HG03342 (cell line): Measurements from ENCODE around the gene C1GALT1.

Experiments used
- ATAC-seq: cut with Tn5 transposase; IDR thresholded peaks from one replicate; pipeline ENCODE4 v1.9.1; 2021; ENCODE audit warnings: mild to moderate bottlenecking, moderate library complexity; ENCODE audit not compliant: unreplicated experiment

The C1GALT1 gene

DNA sequence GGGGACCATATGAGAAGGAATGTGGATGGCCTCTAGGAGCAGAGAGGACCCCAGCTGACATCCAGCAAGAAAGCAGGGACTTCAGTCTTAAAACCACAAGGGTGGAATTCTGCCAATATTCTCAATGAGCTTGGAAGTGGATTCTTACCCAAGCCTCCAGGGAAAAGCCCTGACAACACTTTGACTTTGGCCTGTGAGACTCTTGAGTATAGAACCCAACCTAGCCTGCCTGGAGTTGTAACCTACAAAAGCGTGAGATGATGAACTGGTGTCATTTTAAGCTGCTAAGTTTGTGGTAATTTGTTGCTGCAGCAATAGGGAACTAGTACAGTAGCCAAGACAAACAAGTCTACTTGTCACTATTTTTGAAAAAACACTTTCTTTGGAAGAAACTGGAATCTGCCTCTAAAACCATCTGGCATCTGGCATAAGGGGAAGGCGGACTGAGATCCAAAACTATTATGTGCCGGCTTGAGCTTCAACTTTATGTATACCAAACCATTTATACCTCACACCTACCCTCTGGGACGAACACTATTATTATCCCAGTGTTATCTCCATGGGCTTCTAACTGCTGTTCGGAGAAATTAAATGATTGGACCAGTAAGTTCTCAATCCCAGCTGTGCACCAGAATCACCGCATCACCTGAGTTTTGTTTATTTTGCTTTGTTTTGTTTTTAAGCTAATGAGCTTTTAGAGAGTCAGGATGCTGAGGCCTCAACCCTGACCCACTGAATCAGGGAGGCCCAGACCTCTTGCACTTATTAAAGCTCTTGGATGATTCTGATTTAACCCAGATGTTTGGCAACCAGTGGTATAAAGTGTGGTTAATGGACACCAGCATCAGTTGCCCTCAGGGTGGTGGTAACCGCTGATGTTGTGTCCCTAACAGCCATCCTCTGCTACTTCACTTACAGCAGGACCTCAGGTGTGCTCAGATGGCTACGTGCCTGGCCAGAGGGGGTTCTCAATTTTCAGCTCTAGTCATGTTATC is 83.0 kb downstream of the C1GALT1 start:
- no peak for ATAC-seq

DNA sequence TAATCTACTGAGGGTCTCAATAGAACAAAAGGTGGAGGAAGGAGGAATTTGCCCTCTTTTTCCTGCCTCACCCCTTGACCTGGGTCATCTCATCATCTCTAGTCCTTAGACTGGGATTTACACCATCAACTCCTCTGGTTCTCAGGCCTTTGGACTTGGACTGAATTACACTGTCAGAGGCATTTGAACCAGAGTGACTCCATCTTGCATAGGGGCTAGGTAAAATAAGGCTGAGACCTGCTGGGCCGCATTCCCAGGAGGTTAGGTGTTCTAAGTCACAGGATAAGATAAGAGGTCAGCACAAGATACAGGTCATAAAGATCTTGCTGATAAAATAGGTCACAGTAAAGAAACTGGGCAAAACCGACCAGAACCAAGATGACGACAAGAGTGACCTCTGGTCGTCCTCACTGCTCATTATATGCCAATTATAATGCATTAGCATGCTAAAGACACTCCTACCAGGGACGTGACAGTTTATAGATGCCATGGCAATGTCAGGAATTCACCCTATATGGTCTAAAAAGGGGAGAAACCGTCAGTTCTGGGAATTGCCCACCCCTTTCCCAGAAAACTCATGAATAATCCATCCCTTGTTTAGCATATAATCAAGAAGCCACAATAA is 84.0 kb downstream of the C1GALT1 start:
- no peak for ATAC-seq

DNA sequence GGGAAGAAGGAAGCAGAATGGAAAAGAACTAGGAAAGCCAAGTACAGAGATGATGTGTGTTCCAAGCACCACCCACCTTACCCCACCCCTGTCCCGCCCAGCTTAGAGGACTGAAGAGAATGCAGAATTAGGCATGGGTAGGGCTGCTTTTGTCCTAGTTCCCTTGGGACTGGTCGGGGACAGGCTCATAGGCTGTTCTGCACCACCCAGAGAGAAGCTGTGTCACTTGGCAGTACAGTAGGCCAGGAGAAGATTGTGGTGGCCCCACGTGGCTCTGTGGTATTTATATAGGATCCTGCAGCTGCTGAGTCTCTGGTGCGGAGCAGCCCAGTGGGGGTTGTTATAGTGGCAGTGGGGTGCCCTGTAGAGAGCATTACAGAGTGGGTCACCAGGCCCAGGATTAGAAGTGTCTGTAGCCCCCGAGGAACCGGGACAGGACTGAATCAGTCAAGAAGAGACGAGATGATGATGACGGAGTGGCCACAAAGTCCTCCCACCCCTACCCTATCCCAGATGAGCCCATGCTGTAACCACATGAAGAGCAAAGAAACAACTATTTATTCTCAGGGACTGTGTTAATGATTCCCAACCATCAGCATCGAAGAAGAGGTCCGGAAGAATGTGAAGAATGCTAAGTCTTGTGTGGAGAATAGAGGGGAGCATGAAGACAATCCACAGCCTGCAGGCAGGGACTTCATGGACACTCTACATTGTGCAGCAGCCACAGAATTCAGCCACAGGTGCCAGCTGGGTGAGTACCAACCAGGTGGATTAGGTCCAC is 88.9 kb downstream of the C1GALT1 start:
- no peak for ATAC-seq

DNA sequence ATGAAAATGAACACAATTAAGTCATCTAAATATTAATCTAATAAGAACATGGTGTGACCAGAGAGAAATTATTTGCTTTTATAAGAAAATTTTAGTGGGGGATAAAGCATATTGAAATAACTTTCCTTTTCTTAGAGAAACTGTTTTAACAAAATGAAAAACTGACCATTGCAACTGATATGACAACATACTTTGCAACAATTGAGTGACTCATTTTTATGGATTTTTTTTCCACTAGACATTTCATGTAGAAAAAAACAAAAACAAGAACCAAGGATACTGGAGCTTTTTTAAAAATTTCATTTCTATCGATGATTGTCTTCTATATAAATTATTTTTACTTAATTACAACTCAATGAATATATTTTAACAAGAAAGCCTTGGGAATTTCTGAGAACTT is 90.0 kb downstream of the C1GALT1 start:
- no peak for ATAC-seq

DNA sequence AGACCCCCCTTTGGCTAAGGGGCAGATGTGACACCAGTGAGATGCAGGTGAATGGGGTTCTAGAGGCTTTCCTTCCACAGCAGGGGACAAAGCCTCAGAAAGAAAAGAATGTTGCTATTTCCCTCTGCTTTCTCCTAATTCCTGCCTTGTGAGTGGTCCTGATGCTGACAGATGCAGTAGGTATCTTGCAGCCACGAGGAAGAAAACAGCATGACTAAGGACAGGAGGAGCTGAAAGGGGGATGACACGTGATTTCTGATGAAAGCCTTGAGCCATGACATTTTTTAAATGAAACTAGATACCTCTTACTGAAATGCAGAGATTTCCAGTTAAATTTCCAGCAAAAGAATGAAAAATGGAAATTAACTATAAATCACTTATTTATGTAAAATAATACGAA is 92.4 kb downstream of the C1GALT1 start:
- no peak for ATAC-seq

DNA sequence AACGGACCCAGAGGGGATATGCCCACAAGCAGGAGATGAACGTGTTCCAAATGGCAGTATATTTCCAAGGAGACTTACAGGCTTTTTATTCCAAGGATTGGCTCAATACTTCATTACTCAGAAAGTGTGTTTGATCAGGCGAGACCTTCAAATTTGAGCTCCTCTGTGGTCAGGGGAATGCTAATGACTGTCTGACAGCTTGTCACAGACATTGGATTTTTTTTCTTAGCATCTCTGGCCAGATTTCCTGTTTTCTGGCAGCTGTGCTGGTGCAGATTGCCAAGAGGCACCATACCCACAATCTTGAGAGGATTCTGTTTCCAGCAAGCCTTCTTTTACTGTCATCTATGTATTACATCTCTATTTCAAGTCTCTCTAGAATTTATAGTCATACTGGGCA is 93.8 kb downstream of the C1GALT1 start:
- no peak for ATAC-seq

DNA sequence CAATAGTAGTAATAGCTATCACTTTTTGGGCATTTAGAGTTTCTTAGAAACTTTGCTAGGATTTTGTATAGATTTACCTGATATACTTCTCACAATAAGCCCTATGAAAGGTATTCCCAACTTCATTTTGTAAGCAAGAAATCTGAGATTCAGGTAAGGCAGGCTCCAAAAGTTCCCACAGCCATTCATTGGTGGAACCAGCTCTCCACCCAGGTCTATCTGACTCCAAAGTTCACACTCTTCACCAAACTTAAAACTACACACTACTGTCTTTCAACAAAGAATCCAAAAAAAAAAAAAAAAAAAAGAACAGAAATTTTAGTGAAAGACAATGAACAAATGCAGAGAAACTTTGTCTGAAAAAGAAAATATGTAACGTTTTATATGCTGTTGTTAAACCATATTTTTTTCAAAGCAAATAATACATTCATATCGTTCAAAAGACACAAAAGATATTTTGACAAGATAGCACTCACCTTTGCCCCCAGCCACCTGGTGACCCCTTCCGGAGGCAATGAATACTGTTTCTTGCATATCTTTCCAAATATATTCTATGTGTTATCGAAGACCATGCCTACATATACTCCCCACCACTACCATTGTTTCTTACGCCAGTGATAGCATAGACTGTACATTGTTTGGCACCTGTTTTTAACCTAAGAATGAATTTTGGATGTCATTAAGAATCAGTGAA is 108.2 kb downstream of the C1GALT1 start:
- ATAC-seq: no peak

DNA sequence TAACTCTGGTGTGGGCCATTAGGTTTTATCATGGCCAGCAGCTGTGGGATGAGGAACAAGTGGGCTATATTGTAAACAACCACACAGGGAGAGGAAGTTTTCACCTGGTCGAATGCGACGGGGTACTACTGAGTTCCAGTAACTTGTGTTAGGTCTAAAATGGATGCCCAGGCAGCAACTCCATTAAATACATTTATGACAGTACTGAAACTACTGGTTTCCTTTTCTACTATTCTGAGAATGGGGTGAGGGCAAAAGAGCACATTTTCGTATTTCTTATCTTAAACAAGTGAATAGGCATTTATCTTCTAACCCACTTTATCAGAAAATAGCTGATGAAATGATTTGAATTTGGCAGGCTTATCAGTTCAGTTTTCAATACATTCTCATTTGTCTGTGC is 109.7 kb downstream of the C1GALT1 start:
- no peak for ATAC-seq

DNA sequence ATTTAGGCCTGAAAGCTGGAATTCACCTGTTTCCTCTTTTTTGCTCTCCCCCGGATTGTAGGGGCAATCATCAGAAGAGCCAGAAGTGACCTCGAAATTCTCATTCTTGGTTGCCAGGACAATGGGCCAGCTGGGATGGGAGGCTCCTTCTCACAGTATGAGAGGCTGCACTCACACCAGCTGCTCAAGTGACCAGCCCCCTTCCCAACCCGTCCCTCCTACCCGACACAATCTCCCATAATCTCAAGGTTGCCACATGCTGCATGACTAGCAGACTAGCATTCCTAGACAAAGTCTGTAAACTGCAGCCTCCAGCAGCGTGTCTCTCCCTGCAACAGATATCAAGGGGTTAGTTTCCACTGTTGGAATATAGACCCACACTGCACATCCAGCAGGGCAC is 110.3 kb downstream of the C1GALT1 start:
- ATAC-seq: no peak

DNA sequence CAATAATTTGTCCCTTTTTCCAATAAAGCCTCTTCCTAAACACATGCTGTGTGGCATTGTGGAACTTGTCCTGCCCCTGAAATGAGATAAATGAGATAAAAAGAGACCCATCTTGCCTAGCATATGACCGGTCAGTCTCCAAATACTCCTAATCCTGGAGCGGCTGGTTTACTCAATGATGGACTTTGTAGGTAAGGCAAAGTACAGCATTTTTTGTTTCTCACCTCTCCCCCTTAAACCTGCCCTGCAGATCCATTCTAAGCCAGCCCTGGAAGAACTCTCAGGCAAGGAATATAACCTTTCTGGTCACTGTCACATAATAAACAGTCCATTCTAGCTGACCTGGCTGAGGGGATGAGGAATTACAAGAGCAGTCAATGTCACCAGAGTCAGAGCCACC is 110.7 kb downstream of the C1GALT1 start:
- no peak for ATAC-seq

DNA sequence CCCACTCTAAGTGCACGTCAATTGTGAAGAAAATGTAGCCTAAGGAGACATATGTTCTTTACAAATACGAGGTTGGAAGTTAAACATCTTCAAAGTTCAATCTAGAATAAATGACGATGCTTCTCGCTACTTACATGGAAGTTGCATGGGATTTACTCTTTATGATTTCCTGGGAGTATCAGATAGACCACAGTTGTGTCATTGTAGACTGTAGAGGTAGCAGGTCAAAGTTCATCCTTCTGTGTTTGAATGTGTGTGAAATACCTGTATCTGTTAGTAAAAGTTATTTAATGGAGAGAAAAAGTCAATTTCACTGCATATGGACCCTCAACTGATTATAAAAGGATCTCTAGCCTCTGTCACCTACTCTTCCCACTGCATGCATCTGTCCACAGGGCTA is 112.6 kb downstream of the C1GALT1 start:
- ATAC-seq: no peak
